Neural progenitor cell (in vitro differentiated cells): ENCODE measurements around the gene LRRC15.

Experiments
- EZH2 ChIP-seq: fragments of 200-600 bp; sonication (generic); IDR thresholded peaks from 2 replicates; pipeline ENCODE4 v1.6.1; 2017; ENCODE audit warnings: antibody characterized with exemption, mild to moderate bottlenecking, moderate library complexity
- TF ChIP-seq, protein P1 (sequence below): fragments of 200-600 bp; sonication (generic); IDR thresholded peaks from 2 replicates; pipeline ENCODE4 v1.5.1; 2017; ENCODE audit warnings: antibody characterized with exemption, mild to moderate bottlenecking

DNA sequence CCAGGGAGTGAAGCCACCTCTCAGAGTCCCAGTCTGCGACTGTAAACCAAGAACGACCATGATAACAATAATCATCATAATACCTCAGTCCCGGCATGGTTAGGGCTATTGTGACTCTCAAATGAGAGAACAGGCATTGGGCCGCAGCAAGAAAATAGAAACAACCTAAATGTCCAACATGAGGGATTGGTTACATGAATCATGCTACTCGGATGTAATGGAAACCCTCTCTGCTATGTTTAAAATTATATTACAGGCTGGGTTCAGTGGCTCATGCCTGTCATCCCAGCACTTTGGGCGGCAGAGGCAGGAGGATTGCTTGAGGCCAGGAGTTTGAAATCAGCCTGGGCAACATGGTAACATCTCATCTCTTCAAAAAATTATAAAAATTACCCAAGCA lies 21.2 kb downstream of the LRRC15 start:
- TF ChIP-seq, protein P1, sequence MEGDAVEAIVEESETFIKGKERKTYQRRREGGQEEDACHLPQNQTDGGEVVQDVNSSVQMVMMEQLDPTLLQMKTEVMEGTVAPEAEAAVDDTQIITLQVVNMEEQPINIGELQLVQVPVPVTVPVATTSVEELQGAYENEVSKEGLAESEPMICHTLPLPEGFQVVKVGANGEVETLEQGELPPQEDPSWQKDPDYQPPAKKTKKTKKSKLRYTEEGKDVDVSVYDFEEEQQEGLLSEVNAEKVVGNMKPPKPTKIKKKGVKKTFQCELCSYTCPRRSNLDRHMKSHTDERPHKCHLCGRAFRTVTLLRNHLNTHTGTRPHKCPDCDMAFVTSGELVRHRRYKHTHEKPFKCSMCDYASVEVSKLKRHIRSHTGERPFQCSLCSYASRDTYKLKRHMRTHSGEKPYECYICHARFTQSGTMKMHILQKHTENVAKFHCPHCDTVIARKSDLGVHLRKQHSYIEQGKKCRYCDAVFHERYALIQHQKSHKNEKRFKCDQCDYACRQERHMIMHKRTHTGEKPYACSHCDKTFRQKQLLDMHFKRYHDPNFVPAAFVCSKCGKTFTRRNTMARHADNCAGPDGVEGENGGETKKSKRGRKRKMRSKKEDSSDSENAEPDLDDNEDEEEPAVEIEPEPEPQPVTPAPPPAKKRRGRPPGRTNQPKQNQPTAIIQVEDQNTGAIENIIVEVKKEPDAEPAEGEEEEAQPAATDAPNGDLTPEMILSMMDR: no peak
- no peak for TF ChIP-seq EZH2
